Liver (tissue), 9 donors: Measurements from ENCODE around the gene CCDC28B. TPM values are rescaled to one million over a fixed set of nuclear protein-coding genes. Genes with fewer than 3 reads are reported as not detected.

Source experiments
- DNase-seq: peaks from one replicate; pipeline ENCODE4 v3.0.0-alpha.2; 2017; ENCODE audit warnings: low spot score
- H3K27ac ChIP-seq, 2 donors: one replicate each; pipeline ENCODE4 v1.7.0; 2013; ENCODE audit warnings: inconsistent platforms in 2 of 2, low read length in 2 of 2, control low read depth in 1 of 2, low read depth in 1 of 2, mild to moderate bottlenecking in 1 of 2
- H3K27me3 ChIP-seq, 4 donors: one replicate each; pipeline versions ENCODE4 v1.6.1 to v1.7.0; 2013; ENCODE audit warnings: low read length in 3 of 4, inconsistent platforms in 1 of 4, mild to moderate bottlenecking in 1 of 4, moderate library complexity in 1 of 4; ENCODE audit not compliant: control insufficient read depth in 4 of 4, insufficient read depth in 4 of 4
- H3K36me3 ChIP-seq, 4 donors: one replicate each; pipeline versions ENCODE4 v1.6.1 to v1.7.0; 2013; ENCODE audit warnings: low read length in 3 of 4, mild to moderate bottlenecking in 3 of 4, low read depth in 1 of 4, moderate library complexity in 1 of 4; ENCODE audit not compliant: control insufficient read depth in 4 of 4, insufficient read depth in 3 of 4
- H3K4me1 ChIP-seq, 4 donors: one replicate each; pipeline versions ENCODE4 v1.6.1 to v1.7.0; 2013; ENCODE audit warnings: low read length in 3 of 4, mild to moderate bottlenecking in 3 of 4, moderate library complexity in 1 of 4; ENCODE audit not compliant: control insufficient read depth in 4 of 4, insufficient read depth in 4 of 4
- H3K4me3 ChIP-seq, 3 donors: one replicate each; pipeline versions ENCODE4 v1.6.1 to v1.7.0; 2013; ENCODE audit warnings: low read length in 3 of 3, control low read depth in 1 of 3, low read depth in 1 of 3, mild to moderate bottlenecking in 1 of 3
- H3K9ac ChIP-seq, 2 donors: one replicate each; pipeline ENCODE4 v1.7.0; 2013; ENCODE audit warnings: low read length in 2 of 2, mild to moderate bottlenecking in 2 of 2, moderate library complexity in 2 of 2, control low read depth in 1 of 2, low read depth in 1 of 2
- H3K9me3 ChIP-seq, 4 donors: one replicate each; pipeline versions ENCODE4 v1.6.1 to v1.7.0; 2013; ENCODE audit warnings: low read length in 3 of 4; ENCODE audit not compliant: control insufficient read depth in 4 of 4
- EGR1 ChIP-seq, 2 donors: IDR thresholded peaks; 2 replicates each; pipeline ENCODE4 v1.6.1; 2016 to 2018; ENCODE audit warnings: antibody characterized with exemption in 2 of 2, low read depth in 2 of 2
- FOXA1 ChIP-seq: IDR thresholded peaks from 2 replicates; pipeline ENCODE4 v1.6.1; 2016; ENCODE audit warnings: antibody characterized with exemption
- FOXA2 ChIP-seq: IDR thresholded peaks from 2 replicates; pipeline ENCODE4 v1.6.1; 2016; ENCODE audit warnings: antibody characterized with exemption
- GABPA ChIP-seq, 2 donors: IDR thresholded peaks in 1 of 2; conservative IDR thresholded peaks in 1 of 2; 2 replicates each; pipeline ENCODE4 v1.6.1; 2016; ENCODE audit warnings: antibody characterized with exemption in 2 of 2, mild to moderate bottlenecking in 1 of 2, moderate library complexity in 1 of 2
- HNF4G ChIP-seq: IDR thresholded peaks from 2 replicates; pipeline ENCODE4 v1.6.1; 2016; ENCODE audit warnings: antibody characterized with exemption
- JUND ChIP-seq, 2 donors: IDR thresholded peaks; 2 replicates each; pipeline ENCODE4 v1.6.1; 2016; ENCODE audit warnings: antibody characterized with exemption in 2 of 2
- NR2F2 ChIP-seq: IDR thresholded peaks from 2 replicates; pipeline ENCODE4 v1.6.1; 2016; ENCODE audit warnings: antibody characterized with exemption
- RAD21 ChIP-seq, 2 donors: IDR thresholded peaks; 2 replicates each; pipeline ENCODE4 v1.6.1; 2016; ENCODE audit warnings: antibody characterized with exemption in 2 of 2, mild to moderate bottlenecking in 2 of 2
- RXRA ChIP-seq, 2 donors: IDR thresholded peaks; 2 replicates each; pipeline ENCODE4 v1.6.1; 2017 to 2018; ENCODE audit warnings: antibody characterized with exemption in 2 of 2, mild to moderate bottlenecking in 1 of 2
- SP1 ChIP-seq: IDR thresholded peaks from 2 replicates; pipeline ENCODE4 v1.6.1; 2018; ENCODE audit warnings: antibody characterized with exemption, mild to moderate bottlenecking
- YY1 ChIP-seq: IDR thresholded peaks from 2 replicates; pipeline ENCODE4 v1.6.1; 2016; ENCODE audit warnings: antibody characterized with exemption, mild to moderate bottlenecking
- WGBS: extraction: QIAGEN DNeasy Blood & Tissue Kit; methylation state at CpG from one replicate; pipeline ENCODE4 v1.1.7; 2013; 5-methylcytosine and 5-hydroxymethylcytosine counted together
- polyA plus RNA-seq, 2 donors: library from polyadenylated mRNA; stranded (reverse) in 1 of 2; unstranded in 1 of 2; fragments of 200-250 nt in 1 of 2; fragments of >200 nt in 1 of 2; fragmentation: Nextera tagmentation in 1 of 2; extraction: Ambion mirVana in 1 of 2; gene quantifications; one replicate each; pipeline versions ENCODE4 v1.2.1 to v1.2.3, GENCODE V29; 2013 to 2015
- total RNA-seq, 2 donors: library from RNA; depleted of rRNA; stranded (reverse); fragments of >200 nt; gene quantifications; one replicate each; pipeline ENCODE4 v1.2.3, GENCODE V29; 2014
- TF ChIP-seq, protein P1 (sequence below): IDR thresholded peaks from 2 replicates; pipeline ENCODE4 v1.6.1; 2016; ENCODE audit warnings: antibody characterized with exemption
- TF ChIP-seq, protein P2 (sequence below): fragments of 150-350 bp; IDR thresholded peaks from 2 replicates; pipeline ENCODE4 v1.5.1; 2017; ENCODE audit warnings: improper control_type of control experiment, low read depth, low read length; ENCODE audit not compliant: missing input control
- TF ChIP-seq, protein P3 (sequence below): IDR thresholded peaks from 2 replicates; pipeline ENCODE4 v1.6.1; 2016; ENCODE audit warnings: antibody characterized with exemption
- donor health status: healthy.
- donor health status: healthy.
- donor health status: healthy.
- donor health status: healthy.
- donor health status: healthy.

CCDC28B gene
- total and polyA plus RNA-seq, 4 donors, result 0.75 to 20.6 (median 1.0) TPM

DNA sequence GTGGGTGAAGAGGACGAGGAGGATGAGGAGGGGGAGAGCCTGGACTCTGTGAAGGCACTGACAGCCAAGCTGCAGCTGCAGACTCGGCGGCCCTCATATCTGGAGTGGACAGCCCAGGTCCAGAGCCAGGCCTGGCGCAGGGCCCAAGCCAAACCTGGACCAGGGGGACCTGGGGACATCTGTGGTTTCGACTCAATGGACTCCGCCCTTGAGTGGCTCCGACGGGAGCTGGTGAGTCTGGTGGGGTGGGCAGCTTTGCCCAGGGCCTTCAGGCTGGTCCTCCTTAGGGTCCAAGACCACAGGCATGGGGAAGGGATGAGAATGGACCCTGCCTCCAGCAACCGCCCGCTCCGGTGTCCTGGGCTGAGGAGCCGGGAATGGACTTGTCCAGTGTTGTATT lies 47.1 kb downstream of the CCDC28B start:
- DNase-seq, result no peak
- Histone ChIP-seq H3K27ac (peak overlapping the region; percentile 63 to 66), H3K36me3 (no peaks in the 10 kb centered on the region), H3K9ac (peak overlapping the region in 1 of 2 donors; percentile 47), H3K4me1 (peaks cover 3 to 18% (median 11%) of the 10 kb centered on the region in 4 donors), H3K27me3 (no peaks in the 10 kb centered on the region), H3K4me3 (no peak overlapping the region), H3K9me3 (no peaks in the 10 kb centered on the region)
- TF ChIP-seq, protein P1, sequence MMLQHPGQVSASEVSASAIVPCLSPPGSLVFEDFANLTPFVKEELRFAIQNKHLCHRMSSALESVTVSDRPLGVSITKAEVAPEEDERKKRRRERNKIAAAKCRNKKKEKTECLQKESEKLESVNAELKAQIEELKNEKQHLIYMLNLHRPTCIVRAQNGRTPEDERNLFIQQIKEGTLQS, result no peak
- no peak for TF ChIP-seq SP1
- no peak for TF ChIP-seq RXRA (IDR thresholded peaks at IDR 0.05)
- TF ChIP-seq JUND (IDR thresholded peaks at IDR 0.05), result no peak
- no peak for TF ChIP-seq FOXA2
- TF ChIP-seq YY1, result no peak
- TF ChIP-seq, protein P2, sequence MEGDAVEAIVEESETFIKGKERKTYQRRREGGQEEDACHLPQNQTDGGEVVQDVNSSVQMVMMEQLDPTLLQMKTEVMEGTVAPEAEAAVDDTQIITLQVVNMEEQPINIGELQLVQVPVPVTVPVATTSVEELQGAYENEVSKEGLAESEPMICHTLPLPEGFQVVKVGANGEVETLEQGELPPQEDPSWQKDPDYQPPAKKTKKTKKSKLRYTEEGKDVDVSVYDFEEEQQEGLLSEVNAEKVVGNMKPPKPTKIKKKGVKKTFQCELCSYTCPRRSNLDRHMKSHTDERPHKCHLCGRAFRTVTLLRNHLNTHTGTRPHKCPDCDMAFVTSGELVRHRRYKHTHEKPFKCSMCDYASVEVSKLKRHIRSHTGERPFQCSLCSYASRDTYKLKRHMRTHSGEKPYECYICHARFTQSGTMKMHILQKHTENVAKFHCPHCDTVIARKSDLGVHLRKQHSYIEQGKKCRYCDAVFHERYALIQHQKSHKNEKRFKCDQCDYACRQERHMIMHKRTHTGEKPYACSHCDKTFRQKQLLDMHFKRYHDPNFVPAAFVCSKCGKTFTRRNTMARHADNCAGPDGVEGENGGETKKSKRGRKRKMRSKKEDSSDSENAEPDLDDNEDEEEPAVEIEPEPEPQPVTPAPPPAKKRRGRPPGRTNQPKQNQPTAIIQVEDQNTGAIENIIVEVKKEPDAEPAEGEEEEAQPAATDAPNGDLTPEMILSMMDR, result no peak
- TF ChIP-seq HNF4G, result no peak
- no peak for TF ChIP-seq EGR1 (IDR thresholded peaks at IDR 0.05; ENCODE audit: low read depth in 2 of 2)
- no peak for TF ChIP-seq RAD21 (IDR thresholded peaks at IDR 0.05)
- no peak for TF ChIP-seq NR2F2
- no peak for TF ChIP-seq GABPA (IDR thresholded peaks at IDR 0.05 in 1 of 2, conservative IDR thresholded peaks at IDR 0.05 in 1 of 2)
- TF ChIP-seq, protein P3, sequence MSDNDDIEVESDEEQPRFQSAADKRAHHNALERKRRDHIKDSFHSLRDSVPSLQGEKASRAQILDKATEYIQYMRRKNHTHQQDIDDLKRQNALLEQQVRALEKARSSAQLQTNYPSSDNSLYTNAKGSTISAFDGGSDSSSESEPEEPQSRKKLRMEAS, result no peak
- 86% methylated on average over 12 of the region's 12 CpGs for WGBS

DNA sequence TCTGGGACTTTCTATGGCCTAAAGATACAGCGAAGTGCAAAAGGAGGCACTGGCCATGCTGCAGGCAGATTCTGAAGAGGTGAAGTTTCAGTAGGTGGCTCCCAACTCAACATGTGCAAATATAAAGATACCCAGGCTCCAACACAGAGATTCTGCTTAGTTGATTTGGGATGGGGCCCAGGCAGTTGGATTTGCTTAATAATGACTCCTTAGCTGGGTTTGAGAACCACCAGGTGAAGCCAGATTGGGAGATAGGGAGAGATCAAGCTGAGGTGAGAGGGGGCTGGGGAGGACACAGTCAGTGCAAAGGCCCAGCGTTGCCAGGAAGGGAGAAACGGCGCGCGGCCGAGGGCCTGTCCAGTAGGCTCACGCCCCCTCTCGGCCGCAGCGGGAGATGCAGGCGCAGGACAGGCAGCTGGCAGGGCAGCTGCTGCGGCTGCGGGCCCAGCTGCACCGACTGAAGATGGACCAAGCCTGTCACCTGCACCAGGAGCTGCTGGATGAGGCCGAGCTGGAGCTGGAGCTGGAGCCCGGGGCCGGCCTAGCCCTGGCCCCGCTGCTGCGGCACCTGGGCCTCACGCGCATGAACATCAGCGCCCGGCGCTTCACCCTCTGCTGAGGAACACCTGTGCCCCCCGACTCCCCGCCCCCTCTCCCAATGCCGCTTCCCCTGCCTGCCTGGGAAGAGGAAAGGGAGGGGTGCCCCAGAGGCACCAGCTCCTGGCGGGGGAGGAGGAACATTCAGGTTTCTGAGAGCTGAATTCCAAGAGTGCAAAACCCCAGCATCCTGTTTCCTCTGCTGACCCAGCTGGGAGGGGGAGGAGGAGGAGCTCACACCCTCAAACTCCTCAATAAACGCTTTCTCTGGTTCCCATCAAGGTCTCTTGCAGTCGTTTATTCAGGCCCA lies 47.8 kb downstream of the CCDC28B start:
- 37% methylated on average over 31 of the region's 31 CpGs for WGBS
- Histone ChIP-seq H3K4me3 (no peak overlapping the region), H3K27ac (peak overlapping the region; percentile 63 to 66), H3K4me1 (peaks cover 3 to 18% (median 11%) of the 10 kb centered on the region in 4 donors), H3K9ac (no peak overlapping the region), H3K36me3 (no peaks in the 10 kb centered on the region), H3K27me3 (no peaks in the 10 kb centered on the region), H3K9me3 (no peaks in the 10 kb centered on the region)
- TF ChIP-seq RXRA (IDR thresholded peaks at IDR 0.05), result peak; percentile 36 to 59
- no peak for TF ChIP-seq FOXA1
- peak; percentile 66 to 82 for TF ChIP-seq RAD21 (IDR thresholded peaks at IDR 0.05)
- TF ChIP-seq, protein P2, result peak; percentile 77
- TF ChIP-seq NR2F2, result peak; percentile 24
- DNase-seq, result peak; percentile 82
